ENCODE results near the gene PPIH.
A peak's percentile ranks its signal among the peaks of the same experiment; 100 is the strongest.

Gene PPIH

DNA sequence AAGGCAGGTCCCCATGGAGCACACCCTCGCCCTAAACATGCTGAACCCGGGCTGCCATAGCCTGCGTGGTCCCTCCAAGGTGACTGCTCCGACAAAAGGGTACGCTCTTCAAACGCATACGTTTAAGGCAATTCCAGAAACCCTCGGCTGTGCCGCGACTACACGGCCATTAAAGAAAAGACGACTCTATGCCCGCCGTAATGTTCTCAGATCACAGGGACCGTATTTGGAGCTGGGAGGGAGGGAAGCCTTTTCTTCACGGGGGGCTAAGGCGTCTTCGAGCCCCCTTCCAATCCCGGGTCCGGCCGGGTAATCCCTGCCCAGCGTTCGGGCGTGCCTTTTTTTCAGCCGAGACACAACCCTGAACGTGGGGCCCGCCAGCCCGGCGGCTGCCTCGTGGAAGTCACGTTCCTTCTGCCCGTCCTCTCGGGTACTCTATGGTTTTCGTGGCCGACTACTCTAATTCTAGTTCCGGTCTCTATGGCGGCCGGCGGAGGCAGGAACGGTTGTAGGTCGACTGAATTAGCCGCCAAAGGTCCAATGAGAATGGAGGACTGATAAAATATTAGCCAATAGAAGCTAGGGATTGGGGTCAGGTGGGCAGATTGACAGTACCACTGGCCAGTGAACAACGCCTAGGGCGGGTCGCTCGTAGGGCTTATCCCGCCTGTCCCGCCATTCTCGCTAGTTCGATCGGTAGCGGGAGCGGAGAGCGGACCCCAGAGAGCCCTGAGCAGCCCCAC, 23.7 kb downstream of the PPIH start, which contains the start of gene YBX1 (continued):
- TF ChIP-seq YY2 (tag by site-specific recombination; IDR thresholded peaks at IDR 0.05): peak; percentile 79
- no peak for TF ChIP-seq ZNF248 (tag by site-specific recombination; IDR thresholded peaks at IDR 0.05)
- TF ChIP-seq ZNF391 (tag by site-specific recombination; IDR thresholded peaks at IDR 0.05; ENCODE audit: borderline replicate concordance, low read depth): 0 out of 2 replicates have a peak, but pooled peaks have one; percentile 66
- TF ChIP-seq, protein P1, sequence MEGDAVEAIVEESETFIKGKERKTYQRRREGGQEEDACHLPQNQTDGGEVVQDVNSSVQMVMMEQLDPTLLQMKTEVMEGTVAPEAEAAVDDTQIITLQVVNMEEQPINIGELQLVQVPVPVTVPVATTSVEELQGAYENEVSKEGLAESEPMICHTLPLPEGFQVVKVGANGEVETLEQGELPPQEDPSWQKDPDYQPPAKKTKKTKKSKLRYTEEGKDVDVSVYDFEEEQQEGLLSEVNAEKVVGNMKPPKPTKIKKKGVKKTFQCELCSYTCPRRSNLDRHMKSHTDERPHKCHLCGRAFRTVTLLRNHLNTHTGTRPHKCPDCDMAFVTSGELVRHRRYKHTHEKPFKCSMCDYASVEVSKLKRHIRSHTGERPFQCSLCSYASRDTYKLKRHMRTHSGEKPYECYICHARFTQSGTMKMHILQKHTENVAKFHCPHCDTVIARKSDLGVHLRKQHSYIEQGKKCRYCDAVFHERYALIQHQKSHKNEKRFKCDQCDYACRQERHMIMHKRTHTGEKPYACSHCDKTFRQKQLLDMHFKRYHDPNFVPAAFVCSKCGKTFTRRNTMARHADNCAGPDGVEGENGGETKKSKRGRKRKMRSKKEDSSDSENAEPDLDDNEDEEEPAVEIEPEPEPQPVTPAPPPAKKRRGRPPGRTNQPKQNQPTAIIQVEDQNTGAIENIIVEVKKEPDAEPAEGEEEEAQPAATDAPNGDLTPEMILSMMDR (tag by site-specific recombination; IDR thresholded peaks at IDR 0.05): no peak
- TF ChIP-seq, protein P2, sequence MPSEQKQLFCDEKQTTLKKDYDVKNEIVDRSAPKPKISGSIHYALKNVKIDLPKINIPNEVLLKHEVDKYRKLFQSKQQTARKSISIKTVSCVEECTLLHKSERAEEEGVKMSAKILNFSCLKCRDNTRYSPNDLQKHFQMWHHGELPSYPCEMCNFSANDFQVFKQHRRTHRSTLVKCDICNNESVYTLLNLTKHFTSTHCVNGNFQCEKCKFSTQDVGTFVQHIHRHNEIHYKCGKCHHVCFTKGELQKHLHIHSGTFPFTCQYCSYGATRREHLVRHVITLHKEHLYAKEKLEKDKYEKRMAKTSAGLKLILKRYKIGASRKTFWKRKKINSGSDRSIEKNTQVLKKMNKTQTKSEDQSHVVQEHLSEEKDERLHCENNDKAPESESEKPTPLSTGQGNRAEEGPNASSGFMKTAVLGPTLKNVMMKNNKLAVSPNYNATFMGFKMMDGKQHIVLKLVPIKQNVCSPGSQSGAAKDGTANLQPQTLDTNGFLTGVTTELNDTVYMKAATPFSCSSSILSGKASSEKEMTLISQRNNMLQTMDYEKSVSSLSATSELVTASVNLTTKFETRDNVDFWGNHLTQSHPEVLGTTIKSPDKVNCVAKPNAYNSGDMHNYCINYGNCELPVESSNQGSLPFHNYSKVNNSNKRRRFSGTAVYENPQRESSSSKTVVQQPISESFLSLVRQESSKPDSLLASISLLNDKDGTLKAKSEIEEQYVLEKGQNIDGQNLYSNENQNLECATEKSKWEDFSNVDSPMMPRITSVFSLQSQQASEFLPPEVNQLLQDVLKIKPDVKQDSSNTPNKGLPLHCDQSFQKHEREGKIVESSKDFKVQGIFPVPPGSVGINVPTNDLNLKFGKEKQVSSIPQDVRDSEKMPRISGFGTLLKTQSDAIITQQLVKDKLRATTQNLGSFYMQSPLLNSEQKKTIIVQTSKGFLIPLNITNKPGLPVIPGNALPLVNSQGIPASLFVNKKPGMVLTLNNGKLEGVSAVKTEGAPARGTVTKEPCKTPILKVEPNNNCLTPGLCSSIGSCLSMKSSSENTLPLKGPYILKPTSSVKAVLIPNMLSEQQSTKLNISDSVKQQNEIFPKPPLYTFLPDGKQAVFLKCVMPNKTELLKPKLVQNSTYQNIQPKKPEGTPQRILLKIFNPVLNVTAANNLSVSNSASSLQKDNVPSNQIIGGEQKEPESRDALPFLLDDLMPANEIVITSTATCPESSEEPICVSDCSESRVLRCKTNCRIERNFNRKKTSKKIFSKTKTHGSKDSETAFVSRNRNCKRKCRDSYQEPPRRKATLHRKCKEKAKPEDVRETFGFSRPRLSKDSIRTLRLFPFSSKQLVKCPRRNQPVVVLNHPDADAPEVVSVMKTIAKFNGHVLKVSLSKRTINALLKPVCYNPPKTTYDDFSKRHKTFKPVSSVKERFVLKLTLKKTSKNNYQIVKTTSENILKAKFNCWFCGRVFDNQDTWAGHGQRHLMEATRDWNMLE (tag by site-specific recombination; conservative IDR thresholded peaks at IDR 0.05; ENCODE audit: low read depth): 0 out of 2 replicates have a peak, but pooled peaks have one; percentile 45
- no peak for TF ChIP-seq ZNF768 (tag by site-specific recombination; IDR thresholded peaks at IDR 0.05)
- TF ChIP-seq ZNF48 (tag by site-specific recombination; IDR thresholded peaks at IDR 0.05): no peak
- TF ChIP-seq ZNF366 (tag by site-specific recombination; conservative IDR thresholded peaks at IDR 0.05): no peak
- TF ChIP-seq ZBTB8A (tag by site-specific recombination; IDR thresholded peaks at IDR 0.05): peak; percentile 82
- no peak for TF ChIP-seq ZNF155 (tag by site-specific recombination; IDR thresholded peaks at IDR 0.05)
- TF ChIP-seq ZNF133 (tag by site-specific recombination; IDR thresholded peaks at IDR 0.05): no peak
- peak; percentile 44; the same call in 1 of the 2 replicates for TF ChIP-seq KLF8 (tag by site-specific recombination; IDR thresholded peaks at IDR 0.05)
- no peak for TF ChIP-seq ZNF404 (tag by site-specific recombination; IDR thresholded peaks at IDR 0.05)
- TF ChIP-seq, protein P3, sequence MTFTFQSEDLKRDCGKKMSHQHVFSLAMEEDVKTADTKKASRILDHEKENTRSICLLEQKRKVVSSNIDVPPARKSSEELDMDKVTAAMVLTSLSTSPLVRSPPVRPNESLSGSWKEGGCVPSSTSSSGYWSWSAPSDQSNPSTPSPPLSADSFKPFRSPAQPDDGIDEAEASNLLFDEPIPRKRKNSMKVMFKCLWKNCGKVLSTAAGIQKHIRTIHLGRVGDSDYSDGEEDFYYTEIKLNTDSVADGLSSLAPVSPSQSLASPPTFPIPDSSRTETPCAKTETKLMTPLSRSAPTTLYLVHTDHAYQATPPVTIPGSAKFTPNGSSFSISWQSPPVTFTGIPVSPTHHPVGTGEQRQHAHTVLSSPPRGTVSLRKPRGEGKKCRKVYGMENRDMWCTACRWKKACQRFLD (tag by site-specific recombination; IDR thresholded peaks at IDR 0.05): 0 out of 2 replicates have a peak, but pooled peaks have one; percentile 36
- TF ChIP-seq ZNF335 (tag by site-specific recombination; conservative IDR thresholded peaks at IDR 0.05): peak; percentile 79
- no peak for TF ChIP-seq ZNF548 (tag by site-specific recombination; IDR thresholded peaks at IDR 0.05)
- TF ChIP-seq ZNF670 (tag by site-specific recombination; IDR thresholded peaks at IDR 0.05; ENCODE audit: low read depth): no peak
- no peak for TF ChIP-seq ZNF19 (tag by site-specific recombination; IDR thresholded peaks at IDR 0.05; ENCODE audit: low read depth)
- TF ChIP-seq ZNF175 (tag by site-specific recombination; IDR thresholded peaks at IDR 0.05): no peak
- no peak for TF ChIP-seq GLI4 (tag by site-specific recombination; IDR thresholded peaks at IDR 0.05)
- TF ChIP-seq ZNF121 (tag by site-specific recombination; IDR thresholded peaks at IDR 0.05): no peak
- TF ChIP-seq ZNF311 (tag by site-specific recombination; IDR thresholded peaks at IDR 0.05; ENCODE audit: borderline replicate concordance): no peak
- no peak for TF ChIP-seq ZNF10 (tag by site-specific recombination; IDR thresholded peaks at IDR 0.05)
- TF ChIP-seq ZNF629 (tag by site-specific recombination; IDR thresholded peaks at IDR 0.05): 0 out of 2 replicates have a peak, but pooled peaks have one; percentile 10
- TF ChIP-seq, protein P4, sequence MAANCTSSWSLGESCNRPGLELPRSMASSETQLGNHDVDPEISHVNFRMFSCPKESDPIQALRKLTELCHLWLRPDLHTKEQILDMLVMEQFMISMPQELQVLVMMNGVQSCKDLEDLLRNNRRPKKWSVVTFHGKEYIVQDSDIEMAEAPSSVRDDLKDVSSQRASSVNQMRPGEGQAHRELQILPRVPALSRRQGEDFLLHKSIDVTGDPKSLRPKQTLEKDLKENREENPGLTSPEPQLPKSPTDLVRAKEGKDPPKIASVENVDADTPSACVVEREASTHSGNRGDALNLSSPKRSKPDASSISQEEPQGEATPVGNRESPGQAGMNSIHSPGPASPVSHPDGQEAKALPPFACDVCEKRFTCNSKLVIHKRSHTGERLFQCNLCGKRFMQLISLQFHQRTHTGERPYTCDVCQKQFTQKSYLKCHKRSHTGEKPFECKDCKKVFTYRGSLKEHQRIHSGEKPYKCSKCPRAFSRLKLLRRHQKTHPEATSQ (tag by site-specific recombination; IDR thresholded peaks at IDR 0.05): no peak
- TF ChIP-seq, protein P5, sequence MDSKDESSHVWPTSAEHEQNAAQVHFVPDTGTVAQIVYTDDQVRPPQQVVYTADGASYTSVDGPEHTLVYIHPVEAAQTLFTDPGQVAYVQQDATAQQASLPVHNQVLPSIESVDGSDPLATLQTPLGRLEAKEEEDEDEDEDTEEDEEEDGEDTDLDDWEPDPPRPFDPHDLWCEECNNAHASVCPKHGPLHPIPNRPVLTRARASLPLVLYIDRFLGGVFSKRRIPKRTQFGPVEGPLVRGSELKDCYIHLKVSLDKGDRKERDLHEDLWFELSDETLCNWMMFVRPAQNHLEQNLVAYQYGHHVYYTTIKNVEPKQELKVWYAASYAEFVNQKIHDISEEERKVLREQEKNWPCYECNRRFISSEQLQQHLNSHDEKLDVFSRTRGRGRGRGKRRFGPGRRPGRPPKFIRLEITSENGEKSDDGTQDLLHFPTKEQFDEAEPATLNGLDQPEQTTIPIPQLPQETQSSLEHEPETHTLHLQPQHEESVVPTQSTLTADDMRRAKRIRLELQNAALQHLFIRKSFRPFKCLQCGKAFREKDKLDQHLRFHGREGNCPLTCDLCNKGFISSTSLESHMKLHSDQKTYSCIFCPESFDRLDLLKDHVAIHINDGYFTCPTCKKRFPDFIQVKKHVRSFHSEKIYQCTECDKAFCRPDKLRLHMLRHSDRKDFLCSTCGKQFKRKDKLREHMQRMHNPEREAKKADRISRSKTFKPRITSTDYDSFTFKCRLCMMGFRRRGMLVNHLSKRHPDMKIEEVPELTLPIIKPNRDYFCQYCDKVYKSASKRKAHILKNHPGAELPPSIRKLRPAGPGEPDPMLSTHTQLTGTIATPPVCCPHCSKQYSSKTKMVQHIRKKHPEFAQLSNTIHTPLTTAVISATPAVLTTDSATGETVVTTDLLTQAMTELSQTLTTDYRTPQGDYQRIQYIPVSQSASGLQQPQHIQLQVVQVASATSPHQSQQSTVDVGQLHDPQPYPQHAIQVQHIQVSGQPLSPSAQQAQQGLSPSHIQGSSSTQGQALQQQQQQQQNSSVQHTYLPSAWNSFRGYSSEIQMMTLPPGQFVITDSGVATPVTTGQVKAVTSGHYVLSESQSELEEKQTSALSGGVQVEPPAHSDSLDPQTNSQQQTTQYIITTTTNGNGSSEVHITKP (tag by site-specific recombination; IDR thresholded peaks at IDR 0.05): no peak
- no peak for TF ChIP-seq FEZF1 (tag by site-specific recombination; IDR thresholded peaks at IDR 0.05)
- no peak for TF ChIP-seq ZNF701 (tag by site-specific recombination; IDR thresholded peaks at IDR 0.05)
